GM23338 (cell line): Measurements from ENCODE around the gene RYR2.

ENCODE experiments used
- CREB1 ChIP-seq: fragments of 250-450 bp; sonication (Bioruptor Pico); IDR thresholded peaks from 2 replicates; pipeline ENCODE4 v1.5.0; 2020; ENCODE audit warnings: low read depth, mild to moderate bottlenecking, moderate library complexity
- EZH2 ChIP-seq: fragments of 200-600 bp; sonication (generic); IDR thresholded peaks from one replicate; pipeline ENCODE4 v1.8.0; 2017; ENCODE audit warnings: antibody characterized with exemption, mild to moderate bottlenecking, low read depth; ENCODE audit not compliant: unreplicated experiment
- EZH2phosphoT487 ChIP-seq: fragments of 200-600 bp; sonication (generic); IDR thresholded peaks from one replicate; pipeline ENCODE4 v1.8.1; 2018; ENCODE audit warnings: antibody characterized with exemption; ENCODE audit not compliant: unreplicated experiment
- JUNB ChIP-seq: IDR thresholded peaks from one replicate; pipeline ENCODE4 v1.6.1; 2016; ENCODE audit warnings: antibody characterized with exemption; ENCODE audit not compliant: unreplicated experiment
- POLR2AphosphoS5 ChIP-seq: IDR thresholded peaks from 2 replicates; pipeline ENCODE4 v1.6.1; 2016; ENCODE audit warnings: antibody characterized with exemption, low read depth
- ZNF114 ChIP-seq: fragments of 250-450 bp; sonication (Bioruptor Pico); IDR thresholded peaks from 2 replicates; pipeline ENCODE4 v1.5.0; 2020; ENCODE audit warnings: mild to moderate bottlenecking, moderate library complexity
- ZNF331 ChIP-seq: fragments of 250-450 bp; sonication (Bioruptor Pico); IDR thresholded peaks from 2 replicates; pipeline ENCODE4 v1.5.0; 2020; ENCODE audit warnings: low read depth, mild to moderate bottlenecking, moderate library complexity
- TF ChIP-seq, protein P1 (sequence below), 2 experiments: fragments of 200-600 bp in 1 of 2; sonication (generic) in 1 of 2; conservative IDR thresholded peaks; 2 replicates each; pipeline versions ENCODE4 v1.5.1 to v1.6.1; 2016 to 2017; ENCODE audit warnings: antibody characterized with exemption in 2 of 2, low read depth in 2 of 2, mild to moderate bottlenecking in 2 of 2, moderate library complexity in 1 of 2
- TF ChIP-seq, protein P2 (sequence below): IDR thresholded peaks from 2 replicates; pipeline ENCODE4 v1.6.1; 2016; ENCODE audit warnings: antibody characterized with exemption
- TF ChIP-seq, protein P3 (sequence below): IDR thresholded peaks from one replicate; pipeline ENCODE4 v1.6.1; 2018; ENCODE audit warnings: antibody characterized with exemption; ENCODE audit not compliant: unreplicated experiment

DNA sequence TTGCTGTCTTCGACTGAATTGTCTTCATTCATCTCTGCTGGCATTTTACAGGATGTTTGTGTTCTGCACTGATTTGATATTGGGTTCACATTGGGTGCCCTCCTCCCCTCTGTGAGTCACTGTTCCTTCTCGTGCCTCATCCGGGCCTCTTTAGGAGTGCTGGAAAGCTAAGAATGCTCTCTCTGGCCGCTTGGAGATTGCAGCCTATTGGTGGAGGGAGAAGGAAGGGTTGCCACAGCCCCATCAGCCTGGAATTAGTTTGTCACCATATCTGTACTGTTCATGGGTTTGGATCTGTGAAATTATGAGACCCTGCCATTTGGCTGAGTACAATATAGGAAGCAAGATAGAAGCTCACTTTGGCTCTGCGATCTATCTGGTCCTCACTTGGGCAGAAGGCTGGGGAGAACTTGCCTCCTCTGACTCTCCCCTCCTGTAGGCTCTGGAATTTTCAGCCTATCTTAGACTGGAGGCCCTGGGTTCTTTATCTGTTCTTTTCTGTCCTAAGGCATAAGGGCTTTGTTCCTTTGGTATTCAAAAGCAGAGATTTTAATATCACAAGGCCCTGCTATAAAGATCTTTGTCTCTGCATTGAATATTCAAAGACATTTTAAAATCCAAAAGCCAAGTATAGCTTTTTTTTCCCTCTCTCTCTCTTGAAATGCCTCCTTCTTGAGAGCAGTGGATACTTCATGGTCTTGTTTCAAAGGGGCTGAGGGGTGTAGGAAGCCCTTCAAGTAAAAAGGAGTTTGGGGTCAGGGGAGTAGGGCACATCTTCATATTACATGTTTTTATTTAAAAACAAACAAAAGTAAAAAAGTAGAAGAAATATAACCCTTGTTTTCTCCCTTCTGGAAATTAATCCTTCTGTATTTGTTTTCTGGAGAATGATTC lies 500.8 kb downstream of the RYR2 start:
- TF ChIP-seq, protein P1, sequence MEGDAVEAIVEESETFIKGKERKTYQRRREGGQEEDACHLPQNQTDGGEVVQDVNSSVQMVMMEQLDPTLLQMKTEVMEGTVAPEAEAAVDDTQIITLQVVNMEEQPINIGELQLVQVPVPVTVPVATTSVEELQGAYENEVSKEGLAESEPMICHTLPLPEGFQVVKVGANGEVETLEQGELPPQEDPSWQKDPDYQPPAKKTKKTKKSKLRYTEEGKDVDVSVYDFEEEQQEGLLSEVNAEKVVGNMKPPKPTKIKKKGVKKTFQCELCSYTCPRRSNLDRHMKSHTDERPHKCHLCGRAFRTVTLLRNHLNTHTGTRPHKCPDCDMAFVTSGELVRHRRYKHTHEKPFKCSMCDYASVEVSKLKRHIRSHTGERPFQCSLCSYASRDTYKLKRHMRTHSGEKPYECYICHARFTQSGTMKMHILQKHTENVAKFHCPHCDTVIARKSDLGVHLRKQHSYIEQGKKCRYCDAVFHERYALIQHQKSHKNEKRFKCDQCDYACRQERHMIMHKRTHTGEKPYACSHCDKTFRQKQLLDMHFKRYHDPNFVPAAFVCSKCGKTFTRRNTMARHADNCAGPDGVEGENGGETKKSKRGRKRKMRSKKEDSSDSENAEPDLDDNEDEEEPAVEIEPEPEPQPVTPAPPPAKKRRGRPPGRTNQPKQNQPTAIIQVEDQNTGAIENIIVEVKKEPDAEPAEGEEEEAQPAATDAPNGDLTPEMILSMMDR (conservative IDR thresholded peaks at IDR 0.05; ENCODE audit: low read depth in 2 of 2), result no peak
- TF ChIP-seq, protein P2, sequence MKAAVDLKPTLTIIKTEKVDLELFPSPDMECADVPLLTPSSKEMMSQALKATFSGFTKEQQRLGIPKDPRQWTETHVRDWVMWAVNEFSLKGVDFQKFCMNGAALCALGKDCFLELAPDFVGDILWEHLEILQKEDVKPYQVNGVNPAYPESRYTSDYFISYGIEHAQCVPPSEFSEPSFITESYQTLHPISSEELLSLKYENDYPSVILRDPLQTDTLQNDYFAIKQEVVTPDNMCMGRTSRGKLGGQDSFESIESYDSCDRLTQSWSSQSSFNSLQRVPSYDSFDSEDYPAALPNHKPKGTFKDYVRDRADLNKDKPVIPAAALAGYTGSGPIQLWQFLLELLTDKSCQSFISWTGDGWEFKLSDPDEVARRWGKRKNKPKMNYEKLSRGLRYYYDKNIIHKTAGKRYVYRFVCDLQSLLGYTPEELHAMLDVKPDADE, result no peak
- TF ChIP-seq EZH2phosphoT487 (no peak), POLR2AphosphoS5 (no peak), EZH2 (no peak), CREB1 (CRISPR knock-in tag) (no peak), JUNB (no peak), ZNF331 (no peak), ZNF114 (no peak)
- TF ChIP-seq, protein P3, sequence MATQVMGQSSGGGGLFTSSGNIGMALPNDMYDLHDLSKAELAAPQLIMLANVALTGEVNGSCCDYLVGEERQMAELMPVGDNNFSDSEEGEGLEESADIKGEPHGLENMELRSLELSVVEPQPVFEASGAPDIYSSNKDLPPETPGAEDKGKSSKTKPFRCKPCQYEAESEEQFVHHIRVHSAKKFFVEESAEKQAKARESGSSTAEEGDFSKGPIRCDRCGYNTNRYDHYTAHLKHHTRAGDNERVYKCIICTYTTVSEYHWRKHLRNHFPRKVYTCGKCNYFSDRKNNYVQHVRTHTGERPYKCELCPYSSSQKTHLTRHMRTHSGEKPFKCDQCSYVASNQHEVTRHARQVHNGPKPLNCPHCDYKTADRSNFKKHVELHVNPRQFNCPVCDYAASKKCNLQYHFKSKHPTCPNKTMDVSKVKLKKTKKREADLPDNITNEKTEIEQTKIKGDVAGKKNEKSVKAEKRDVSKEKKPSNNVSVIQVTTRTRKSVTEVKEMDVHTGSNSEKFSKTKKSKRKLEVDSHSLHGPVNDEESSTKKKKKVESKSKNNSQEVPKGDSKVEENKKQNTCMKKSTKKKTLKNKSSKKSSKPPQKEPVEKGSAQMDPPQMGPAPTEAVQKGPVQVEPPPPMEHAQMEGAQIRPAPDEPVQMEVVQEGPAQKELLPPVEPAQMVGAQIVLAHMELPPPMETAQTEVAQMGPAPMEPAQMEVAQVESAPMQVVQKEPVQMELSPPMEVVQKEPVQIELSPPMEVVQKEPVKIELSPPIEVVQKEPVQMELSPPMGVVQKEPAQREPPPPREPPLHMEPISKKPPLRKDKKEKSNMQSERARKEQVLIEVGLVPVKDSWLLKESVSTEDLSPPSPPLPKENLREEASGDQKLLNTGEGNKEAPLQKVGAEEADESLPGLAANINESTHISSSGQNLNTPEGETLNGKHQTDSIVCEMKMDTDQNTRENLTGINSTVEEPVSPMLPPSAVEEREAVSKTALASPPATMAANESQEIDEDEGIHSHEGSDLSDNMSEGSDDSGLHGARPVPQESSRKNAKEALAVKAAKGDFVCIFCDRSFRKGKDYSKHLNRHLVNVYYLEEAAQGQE, result no peak
